Stimulated activated CD4-positive, alpha-beta T cell treated with anti-CD3 and anti-CD28 coated beads, Interleukin-2, amount 100 ng/mL, for 24 hours (primary cell): Measurements from ENCODE around the gene DBF4B.
"Not testable (repeated sequence)": the region's sequence is repeated elsewhere in the genome, so short reads cannot be mapped to it uniquely, and the experiment has no call there.

Experiments used
- DNase-seq, 2 donors: peaks; one replicate each; pipeline ENCODE4 v3.0.0-alpha.2; 2020

DBF4B gene

DNA sequence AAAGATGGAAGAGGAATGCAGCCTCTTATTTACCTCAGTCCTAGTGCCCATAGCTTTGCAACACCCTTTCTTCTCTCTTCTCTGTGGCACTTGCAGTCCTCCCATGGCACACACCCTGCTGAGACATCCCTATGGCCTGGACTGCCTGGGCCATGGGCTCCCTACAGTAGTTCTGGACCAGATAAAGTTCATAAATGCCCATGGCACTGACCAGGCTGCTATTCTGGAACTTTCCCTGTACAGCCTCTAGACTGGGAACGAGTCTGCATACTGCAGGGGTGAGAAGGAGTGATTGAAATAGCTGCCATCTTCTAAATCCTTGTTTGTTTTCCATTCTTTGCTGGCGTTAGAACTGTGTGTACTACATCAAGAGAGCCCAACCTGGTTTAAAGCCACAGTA is 25.8 kb downstream of the DBF4B start:
- DNase-seq: no peak

DNA sequence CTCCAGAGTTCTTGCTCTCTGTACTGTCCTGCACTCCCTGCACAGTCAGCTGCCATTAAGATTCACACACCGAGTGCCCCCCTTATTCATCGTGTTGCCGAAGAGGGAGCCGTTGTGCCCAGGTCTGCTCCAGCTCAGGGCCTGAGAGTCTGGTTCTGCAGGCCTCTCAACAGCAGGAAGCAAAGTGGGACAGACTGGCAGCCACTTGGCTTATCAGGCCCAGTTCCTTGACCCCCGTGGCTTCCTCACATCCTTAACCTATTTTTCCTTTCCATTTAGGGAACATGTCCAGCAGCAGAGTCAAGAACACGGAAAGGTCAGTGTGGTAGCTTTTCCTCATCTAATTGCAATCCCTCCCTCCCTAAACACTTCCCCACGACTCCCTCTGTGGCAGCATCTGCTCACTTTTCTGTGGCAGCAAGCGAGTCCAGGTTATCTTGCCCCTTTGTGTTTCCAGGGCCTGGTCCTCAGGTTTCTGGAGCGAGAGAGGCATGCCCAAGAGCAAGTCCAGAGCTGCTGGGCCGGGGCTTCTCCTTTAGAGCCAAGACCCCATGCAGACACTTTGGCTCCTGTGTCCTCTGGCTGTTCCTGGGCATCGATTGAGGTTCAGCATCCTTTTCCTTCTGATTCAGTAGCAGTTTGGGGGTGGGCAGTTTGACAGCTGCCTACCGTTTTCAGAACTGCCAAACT is 28.2 kb downstream of the DBF4B start:
- no peak for DNase-seq

DNA sequence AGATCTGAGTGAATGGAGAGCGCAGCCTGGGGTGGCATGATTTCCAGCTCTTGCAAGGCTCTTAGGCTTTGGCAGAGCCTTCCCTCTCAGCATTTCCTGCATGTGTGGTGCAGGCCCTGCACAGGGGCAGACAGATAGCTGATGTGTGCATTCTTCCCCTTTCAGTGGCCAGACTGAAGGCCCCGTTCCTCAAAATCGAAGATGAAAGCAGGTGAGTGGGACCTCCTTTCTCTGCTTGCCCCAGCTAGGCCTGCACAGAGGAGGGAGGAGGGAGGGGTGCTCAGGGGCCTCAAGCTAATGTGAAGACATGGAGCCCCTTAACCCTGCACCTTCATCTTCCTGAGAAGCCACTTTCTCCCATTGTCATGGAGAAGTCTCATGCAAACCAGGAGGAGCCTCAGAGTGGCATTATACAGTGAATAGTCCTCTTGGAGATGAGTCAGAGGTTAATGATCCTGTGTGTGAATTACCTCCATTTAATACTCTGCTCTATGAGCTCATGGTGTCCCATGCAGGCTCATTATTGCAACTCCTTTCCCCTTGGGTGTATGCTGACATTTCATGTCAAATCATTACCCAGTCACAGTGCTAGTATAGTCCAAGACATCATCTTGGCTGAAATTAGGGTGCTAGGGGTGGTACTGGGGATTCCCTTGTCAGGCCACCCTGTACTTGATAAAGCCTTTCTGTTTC is 29.9 kb downstream of the DBF4B start:
- no peak for DNase-seq

DNA sequence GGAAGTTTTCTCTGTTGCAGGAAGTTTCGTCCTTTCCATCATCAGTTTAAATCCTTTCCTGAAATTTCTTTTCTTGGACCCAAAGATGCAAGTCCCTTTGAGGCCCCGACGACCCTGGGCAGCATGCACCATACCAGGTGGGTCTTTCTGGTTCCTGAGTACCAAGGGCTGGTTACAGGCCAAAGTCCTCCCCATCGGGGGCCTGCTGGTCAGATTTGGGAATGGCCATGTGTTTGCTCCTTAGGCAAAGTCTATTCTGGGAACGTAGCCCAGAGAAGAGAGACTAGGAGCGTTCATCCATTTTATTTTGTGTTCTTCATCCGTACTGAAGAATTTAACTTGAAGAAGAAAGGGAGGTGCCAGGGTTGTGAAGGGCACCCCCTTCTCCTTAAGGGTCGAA is 32.9 kb downstream of the DBF4B start:
- DNase-seq: no peak

DNA sequence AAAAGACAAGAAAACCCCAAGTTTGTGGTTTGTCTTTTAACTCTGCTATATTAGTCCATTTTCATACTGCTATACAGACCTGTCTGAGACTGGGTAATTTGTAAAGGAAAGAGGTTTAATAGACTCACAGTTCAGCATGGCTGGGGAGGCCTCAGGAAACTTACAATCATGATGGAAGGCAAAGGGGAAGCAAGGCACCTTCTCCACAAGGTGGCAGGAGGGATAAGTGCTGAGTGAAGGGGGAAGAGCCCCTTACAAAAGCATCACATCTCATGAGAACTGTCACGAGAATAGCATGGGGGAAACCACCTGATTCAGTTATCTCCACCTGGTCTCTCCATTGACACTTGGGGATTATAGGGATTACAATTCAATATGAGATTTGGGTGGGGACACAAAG is 36.8 kb downstream of the DBF4B start:
- no peak for DNase-seq

DNA sequence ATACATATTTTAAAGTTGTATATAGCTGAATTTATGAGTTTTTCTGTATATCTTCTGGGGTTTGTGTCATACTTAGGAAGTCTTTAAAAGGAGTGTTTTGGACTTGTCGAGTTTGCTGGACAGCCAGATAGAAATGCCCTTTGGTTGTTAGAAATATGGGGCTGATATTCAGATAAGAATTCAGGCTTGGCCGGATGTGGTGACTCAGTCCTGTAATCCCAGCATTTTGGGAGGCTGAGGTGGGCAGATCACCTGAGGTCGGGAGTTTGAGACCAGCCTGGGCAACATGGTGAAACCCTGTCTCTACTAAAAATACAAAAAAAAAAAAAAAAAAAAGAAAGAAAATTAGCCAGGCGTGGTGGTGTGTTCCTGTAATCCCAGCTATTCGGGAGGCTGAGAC is 37.3 kb downstream of the DBF4B start:
- not testable (repeated sequence) for DNase-seq

DNA sequence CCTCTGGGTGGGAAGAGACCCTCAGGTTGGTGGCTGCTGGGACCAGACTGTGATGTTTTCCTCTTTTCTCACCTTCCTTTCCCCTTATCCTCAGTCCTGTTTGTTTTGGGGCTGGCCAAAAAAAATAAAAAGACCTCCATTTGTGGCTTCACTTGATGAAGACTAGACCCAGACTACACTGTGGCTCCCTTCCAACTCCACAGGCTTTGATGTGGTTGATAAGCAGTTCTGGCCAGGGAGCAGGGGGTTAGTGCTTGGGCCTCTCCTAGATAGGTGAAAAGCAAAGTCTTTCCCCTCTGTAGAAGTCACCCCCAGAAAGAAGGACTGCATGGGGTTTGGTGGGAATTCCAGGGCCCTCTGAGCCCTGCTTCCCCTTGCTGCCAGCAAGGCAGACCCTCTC is 39.1 kb downstream of the DBF4B start:
- no peak for DNase-seq

DNA sequence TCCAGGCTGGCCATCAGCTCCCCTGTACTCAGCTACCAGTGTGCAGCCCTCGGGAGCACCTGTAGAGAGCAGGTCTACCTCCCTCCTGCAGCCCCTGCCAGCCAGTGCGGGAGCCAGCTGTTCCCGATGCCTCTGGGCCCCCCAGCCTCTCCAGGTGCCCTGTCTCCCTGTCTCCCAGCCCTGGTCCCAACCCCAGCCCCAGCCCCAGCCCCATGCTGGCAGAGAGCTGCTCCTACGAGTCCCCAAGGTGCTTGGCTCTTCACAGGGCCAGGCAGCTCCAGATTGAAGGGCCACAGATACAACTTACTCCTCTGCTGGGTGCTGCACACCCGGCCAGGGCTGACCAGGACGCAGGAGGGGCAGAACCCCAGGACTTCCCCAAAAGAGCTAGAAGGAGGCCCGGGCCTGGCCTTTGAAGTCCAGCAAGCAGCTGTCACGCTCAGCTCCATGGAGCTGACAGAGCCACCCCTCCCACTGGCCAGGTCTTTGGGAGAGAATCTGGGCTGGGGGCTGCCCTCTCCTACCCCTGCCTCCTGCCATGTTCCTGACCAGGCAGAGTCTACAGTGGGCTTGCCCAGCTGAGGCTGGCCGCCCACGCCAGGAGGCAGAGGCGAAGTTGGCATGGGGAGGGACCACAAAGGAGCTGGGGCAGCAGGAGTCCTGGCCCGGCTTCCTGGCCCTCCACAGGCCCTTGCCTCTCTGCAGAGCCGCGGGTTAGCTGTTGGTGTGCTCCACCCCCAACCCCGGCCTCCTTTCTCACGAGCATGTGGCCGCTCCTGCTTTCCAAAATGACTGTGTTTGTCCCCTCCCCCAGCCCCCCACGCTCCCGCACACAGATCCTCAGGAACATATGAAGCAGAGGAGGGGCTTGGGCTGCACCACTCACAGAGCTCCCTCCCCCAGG is 40.9 kb downstream of the DBF4B start:
- DNase-seq: no peak

DNA sequence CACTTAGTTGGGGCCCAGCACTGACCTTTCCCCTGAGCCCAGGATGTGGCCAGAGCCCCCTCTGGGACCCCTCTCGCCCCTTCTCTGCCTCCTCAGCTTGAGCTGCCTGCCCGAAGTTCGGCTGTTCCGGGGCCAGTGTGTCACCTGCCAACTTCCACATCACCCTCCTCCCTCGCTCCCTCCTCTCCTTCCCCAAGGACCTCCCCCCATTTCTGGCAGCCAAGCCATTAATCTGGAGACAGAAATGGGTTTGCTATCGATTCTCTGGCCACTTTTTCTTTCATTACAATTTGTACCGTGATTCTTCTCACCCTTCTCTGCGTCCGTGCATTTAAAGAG is 41.5 kb downstream of the DBF4B start:
- DNase-seq: no peak

DNA sequence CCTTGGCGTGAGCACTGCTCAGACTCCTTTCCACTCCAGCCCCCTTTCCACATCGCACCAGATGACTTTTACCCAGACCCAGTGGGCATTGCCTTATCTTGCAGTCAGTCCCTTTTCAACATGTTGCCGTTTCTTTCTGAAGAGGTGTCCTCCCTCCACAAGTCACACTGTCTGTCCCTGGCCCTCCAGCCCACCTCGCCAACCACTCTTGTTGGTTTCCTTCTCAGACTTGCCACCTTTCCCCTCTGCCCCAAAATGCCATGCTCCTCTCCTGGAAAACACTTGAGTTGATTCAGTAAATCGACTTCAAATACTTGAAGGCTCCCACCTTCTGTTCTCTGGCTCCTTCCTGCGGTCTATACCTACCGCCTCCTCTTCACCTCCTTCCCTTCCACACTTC is 42.9 kb downstream of the DBF4B start:
- DNase-seq: no peak

DNA sequence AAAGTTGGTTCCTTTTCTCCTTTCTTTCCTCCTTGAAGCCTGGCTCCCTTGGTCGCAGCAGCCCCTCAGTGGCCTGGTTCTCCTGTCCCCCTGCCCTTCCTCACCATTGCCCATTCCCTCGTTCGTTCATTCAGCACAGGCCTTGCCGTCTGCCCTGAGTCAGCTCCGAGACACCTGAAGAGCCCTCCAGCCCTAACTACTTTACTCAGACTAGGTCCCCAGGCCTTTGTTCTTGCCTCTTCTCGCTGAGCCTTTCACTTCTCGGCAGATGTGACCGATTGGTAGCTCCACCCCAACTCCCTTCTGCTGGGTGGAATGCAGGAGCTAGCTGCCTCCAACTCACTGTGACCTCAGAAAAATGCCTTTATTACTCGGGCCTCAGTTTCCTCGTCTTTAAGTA is 43.3 kb downstream of the DBF4B start:
- no peak for DNase-seq

DNA sequence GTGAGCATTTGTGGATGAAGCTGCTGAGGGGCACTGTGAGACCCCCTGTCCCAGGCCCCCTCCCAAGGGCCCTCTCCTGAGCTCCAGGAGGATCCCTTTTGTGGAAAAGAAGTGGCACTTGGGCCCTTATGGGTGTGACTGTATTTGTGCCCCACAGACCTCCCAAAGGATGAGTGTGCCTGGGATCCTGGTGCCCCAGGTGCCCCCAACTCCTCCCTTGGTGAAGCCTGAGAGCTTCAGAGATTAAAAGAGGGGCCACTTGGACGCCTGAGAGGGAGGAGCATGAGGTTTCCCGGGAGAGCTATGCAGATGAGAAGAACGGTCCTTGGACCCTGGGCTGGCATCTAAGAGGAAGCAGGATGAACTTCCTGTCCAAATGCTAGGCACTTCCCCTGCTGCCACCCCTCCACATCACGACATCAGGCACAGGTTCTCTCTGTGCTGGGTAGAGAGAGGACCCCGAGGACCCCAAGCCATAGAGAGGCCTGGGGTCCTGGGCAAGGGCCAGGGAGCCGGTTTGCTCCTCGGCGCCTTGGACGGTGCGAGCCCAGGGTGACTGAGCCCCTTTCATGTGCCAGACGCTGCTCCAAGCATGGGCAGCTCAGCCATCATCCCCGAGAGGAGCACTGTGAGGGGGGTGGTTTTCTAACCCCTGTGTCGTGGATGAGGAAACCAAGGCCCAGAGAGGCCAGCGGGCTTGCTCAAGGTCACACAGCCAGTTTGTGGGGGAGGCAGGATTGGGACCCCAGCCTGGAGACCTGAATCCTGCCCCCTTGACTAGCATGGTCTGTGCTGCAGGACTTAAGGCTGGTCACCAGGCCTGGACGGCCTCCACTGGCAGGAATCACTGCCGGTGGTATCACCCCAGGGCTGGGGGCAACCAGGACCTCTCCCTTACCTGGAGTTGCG is 44.7 kb downstream of the DBF4B start:
- DNase-seq: no peak

DNA sequence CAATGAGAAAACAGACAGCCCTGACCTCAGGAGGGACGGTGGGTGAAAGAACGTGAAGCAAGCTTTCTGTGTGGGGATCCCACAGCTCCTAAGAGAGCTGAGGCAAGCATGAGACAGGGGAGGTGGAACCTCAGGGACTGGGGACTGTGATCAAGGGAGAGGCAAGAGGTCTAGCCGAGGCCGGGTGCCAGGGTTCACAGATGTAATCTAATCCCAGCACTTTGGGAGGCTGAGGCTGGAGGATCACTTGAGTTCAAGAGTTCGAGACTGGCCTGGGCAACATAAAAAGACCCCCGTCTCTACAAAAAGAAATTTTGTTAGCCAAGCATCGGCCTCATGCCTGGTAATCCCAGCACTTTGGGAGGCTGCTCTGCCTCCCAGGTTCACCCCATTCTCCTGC is 45.8 kb downstream of the DBF4B start:
- DNase-seq: no peak

DNA sequence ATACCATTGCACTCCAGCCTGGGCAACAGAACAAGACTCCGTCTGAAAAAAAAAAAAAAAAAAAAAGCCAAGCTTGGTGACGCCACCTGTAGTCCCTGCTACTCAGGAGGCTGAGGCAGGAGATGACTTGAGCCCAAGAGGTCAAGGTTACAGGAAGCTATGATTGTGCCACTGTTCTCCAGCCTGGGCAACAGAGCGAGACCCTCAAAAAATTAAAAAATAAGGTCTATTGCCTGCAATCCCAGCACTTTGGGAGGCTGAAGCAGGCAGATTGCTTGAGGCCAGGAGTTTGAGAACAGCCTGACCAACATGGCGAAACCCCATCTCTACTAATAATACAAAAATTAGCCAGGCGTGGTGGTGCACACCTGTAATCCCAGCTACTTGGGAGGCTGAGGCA is 46.7 kb downstream of the DBF4B start:
- DNase-seq: not testable (repeated sequence)

DNA sequence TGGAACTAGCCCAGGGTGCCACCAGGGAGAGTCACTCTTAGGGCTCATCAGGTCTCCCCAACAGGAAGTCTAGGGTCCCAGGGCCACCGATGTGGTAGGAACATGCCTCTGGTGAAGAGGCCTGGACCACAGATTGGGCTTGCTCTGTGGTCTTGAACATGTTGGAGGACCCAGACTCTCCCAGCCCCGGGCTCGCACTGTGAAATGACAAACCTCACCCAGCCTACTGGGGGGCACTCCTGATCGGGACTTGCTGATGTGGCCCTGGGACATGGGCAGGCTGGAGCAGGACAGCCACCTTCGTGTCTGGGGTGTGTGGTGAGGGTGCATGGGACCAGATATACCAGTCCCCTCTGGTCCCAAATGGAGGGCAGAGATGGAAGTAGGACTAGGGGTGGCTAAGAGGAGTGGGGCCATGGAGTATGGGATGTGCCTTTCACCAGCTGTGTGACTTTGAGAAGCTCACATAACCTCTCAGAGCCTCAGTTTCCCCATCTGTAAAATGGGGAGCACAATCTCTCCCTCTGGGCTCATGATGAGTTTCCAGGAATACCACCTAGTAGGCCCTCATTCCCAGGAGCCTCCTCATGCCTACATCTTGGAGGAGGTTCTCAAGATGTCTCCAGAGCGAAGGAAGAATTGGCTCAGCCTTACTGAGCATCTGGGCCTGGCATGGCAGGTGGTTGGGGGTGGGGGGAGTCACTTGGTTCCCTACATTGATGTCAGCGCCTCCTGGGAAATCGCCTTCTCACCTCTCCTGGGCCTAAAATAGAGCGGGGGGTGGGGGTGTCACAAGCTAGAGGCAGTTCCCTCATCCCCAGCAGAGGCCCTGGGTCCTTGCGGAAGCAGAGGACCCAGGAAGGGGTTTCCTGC is 48.8 kb downstream of the DBF4B start:
- DNase-seq: no peak

DNA sequence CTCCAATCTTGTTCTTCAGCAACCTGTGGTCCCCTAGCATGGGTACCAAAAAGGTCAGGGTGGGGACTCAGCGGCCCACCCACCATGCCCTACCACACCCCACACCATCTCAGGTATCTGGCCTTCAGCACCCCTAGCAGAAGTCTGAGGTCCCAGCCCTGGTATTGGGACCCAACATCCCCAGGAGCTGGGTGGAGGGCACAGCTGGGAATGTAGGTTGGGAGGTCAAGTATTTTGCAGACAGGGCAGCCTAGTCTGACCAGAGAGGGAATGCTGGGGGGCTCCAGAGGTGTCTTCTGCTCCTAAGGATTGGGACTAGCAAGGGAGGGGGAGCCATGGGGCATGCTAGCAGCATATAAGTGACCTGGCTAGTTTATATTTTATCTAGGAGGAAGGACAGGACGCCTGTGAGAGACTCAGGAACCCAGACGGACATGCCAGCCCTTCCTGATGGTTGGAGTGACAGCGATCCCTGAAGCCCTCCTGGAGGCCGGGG is 49.5 kb downstream of the DBF4B start:
- no peak for DNase-seq

DNA sequence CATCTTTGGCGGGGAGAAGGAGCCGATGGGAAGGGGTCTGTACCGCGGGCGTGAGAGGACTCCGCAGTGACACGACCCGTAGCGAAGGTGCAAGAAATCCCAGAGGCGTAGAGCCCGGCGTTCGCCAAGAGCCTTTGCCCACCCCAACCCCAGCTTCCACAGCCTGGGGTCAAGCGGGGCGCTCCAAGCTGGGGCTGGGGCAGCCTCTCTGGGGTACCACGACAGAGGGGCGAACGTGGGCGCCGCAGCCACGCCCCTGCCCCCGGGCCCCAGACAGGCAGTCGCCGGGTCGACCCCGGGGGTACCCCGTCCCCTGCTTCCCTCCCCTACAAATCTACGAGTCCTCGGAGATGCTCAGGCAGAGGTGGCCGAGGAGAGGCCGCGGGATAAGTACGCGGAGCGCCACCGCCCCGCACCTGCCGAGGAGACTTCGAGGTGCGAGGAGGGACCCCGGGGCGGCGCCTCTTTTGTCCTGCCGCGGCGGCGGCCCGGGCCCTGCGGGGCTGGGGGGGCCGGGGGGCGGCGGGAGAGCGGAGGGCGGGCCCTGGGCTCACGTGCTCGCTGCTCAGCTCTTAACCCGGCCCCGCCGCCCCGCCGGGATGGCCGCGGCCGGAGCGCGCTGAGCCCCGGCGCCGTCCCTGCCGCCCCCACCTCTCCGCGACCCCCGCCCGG is 50.1 kb downstream of the DBF4B start, which contains the start of gene ADAM11:
Gene ADAM11, plus strand, starts transcription at position 575 of the 672 bp plus-strand sequence. CDS start 212 bp downstream, outside the sequence.
- no peak for DNase-seq

DNA sequence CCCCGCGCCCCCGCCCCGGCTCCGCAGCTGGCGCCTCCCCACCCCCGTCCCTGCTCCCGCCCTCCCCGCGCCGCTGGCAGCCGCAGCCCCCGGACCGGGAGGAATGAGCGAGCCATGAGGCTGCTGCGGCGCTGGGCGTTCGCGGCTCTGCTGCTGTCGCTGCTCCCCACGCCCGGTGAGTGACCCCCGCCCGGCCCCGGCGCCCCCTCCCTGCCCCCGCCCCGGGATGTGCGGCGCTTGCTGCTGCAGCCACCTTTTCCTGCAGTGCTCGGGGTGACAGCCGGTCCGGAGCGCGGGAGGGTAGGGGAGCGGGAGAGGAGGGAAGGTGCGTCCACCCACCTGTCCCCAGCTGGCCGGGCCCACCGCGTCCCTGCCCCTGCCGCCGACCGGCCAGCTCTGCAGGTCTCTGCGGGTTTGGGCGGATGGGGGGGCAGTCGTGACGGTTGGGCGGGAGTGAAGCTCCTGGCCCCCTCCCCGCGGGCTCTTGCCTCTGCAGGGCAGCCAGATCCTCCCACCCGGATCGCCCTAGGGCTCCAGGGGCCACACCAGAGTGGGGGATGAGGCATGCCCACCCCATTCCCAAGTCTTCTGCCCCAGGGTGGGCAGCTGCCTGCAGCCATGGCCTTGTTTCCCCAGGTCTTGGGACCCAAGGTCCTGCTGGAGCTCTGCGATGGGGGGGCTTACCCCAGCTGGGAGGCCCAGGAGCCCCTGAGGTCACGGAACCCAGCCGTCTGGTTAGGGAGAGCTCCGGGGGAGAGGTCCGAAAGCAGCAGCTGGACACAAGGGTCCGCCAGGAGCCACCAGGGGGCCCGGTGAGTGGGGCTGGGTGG is 50.8 kb downstream of the DBF4B start:
- DNase-seq: no peak

DNA sequence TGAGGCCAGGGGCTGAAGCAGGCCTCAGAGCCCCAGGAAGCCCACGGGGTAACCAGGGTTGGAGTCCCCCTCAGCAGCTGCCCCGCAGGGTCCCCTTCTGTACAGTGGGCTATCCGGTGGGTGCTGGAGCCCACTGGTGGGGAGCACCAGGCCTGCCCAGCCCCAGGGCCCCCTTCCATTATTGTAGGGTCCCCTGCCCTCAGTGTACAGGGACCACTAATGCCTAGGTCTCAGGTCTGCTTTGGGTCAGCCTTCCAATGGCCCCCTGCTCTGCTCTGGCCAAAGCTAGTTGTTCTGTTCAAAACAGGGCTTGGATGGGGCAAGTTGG is 51.4 kb downstream of the DBF4B start:
- no peak for DNase-seq
